ENCODE results near the gene DISP3.

The DISP3 gene

DNA sequence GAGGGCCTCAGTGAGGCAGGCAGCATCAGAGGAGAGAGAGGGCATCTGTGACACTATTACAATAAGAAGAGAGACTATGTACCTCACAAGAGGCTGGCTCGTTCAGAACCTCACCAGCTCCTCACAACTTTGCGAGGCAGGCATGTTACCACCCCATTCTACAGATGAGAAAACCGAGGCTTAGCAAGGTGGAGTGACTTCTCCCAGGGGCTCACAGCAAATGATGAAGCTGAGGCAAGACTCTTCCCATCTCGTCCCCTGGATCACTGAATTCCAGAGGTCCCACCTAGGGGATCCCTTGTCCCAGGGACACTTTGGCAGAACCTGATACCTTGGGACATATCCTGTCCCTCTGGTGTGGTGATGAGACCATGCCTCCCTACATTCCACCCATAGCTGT, 64.4 kb downstream of the DISP3 start:
- no peak for DNase-seq (ENCODE audit: low read depth, low spot score)

DNA sequence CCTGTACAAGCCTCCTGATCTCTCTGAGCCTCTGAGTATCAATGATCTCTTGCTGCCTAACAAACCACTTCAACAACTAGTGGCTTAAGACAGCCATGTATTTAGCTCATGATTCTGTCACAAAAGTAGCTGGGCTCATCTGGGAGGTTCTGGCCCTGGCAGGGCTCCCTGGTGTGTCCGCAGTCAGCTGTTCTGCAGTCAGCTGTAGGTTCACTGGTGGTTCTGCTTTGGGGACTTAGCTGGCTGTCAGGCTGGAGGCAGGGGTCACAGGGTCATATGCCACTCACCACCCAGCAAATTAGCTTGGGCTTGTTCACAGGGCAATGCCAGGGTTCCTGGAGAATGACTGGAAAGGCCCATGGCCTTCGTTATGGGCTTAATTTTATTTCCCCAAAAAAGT, 64.8 kb downstream of the DISP3 start:
- no peak for DNase-seq (ENCODE audit: low read depth, low spot score)

DNA sequence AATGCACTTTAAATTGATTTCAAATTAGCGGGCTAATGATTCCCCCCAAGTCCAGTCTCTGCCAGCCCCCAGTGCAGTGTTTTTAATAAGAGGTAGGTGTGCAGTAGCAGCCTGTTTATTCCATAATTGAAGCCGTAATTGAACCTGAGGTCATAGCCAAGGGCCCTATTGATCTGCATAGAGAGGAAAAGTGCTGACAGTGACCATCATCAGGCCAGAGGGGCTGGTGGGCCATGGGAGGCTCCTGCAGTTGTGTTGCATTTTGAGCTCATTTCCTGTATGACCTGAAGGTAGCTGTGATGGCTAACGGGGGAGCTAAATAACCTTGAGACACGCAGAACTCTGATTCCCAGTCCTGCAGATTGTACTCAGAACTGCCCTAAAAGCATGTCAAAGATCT, 67.5 kb downstream of the DISP3 start:
- no peak for DNase-seq (ENCODE audit: low read depth, low spot score)

DNA sequence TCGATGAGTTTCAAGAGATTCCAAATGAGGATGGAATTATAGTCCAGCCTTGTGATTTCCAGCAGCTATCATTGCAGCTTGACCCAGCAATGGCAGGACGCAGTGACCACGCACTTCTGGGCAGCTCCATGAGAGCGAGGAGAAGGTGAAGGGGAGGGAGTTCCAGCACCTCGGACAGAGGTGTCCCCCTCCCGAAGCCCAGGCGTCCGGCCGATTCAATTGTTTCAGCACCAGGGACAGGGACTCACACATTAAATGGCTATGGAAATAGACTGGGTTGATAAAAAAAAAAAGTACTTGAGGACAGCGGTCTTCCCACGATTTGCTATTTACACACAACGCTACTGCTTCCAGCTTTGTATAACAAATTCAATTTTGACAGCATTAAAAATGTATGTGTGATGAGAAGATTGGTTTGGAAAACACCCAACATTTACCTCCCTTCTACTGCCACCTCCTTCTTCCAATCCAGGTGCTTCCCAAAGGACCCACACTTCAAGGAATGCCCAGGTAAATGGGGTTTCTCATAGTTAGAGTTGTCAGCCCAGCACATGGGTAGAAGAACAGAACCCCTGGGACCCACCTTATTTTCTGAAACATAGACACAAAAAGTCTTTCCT, 71.8 kb downstream of the DISP3 start:
- DNase-seq (ENCODE audit: low read depth, low spot score): peak; percentile 89

DNA sequence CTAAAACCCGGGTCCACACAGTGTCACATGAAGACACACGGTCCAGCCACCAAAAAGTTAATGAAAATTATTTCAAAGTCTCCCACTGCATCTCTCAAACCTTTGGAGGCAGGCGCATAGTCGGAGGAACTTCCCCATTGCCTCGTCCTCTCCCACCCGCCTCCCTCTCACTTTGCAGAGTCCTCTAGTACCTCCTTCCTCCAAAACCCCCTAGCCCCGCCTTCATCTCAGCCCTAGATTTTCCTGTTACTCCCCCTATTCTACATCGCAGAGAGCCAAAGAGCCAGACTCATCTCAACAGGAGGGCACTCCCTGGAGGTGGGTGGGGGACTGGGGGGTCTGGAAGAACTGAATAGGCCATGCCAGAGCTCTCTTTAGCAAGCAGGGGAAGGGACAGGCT, 79.3 kb downstream of the DISP3 start:
- DNase-seq (ENCODE audit: low read depth, low spot score): no peak

DNA sequence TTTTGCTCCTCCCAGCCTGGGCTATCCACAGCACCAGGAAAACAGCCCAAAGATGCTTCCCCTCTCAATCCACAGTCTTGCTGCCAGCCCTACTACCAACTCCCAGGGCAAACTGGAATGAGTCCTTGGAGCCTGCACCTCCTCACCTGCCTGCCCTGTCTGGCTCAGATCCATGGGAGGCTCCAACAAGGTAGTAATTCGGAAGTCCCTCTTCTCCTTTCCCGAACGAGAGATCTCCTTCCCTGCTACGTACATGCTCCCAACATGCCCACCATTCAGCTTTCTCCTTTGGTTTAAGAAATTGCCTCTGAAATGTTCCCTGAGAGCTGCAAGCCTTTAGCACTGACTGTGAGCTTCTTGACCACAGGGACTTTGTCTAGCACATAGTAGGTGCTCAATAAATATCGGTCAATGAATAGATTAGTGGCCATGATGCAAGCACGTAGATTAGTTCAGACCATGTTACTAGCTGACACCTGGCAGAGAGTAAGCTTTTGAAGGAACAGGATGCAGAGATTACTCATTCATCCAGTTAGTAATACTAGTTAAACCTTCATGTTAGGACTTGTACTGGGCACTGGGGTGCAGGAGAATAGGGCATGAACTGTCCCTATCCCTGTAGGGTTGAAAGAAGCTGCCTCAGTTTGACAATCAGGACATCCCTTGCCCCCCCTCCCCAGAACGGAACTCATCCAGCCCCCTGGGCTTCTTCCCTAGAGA, 80.1 kb downstream of the DISP3 start:
- DNase-seq (ENCODE audit: low read depth, low spot score): no peak

DNA sequence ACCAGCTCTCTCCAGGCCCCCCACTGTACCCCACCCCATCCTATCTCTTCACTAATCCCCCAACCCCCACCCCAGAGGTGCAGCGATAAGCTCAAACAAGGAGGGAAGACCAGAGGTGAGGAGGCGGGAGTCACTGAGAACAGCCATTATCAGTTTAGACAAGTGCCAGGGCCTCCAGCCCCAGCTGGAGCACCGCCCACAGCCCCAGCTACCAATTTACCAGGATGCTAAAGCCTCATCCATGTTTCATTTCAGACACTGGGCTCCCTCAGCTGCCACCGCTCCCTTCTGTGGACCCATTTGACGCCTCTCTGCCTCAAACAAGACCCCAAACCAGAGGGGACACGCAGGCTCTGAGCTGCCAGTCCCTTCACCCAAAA, 80.6 kb downstream of the DISP3 start:
- no peak for DNase-seq (ENCODE audit: low read depth, low spot score)

DNA sequence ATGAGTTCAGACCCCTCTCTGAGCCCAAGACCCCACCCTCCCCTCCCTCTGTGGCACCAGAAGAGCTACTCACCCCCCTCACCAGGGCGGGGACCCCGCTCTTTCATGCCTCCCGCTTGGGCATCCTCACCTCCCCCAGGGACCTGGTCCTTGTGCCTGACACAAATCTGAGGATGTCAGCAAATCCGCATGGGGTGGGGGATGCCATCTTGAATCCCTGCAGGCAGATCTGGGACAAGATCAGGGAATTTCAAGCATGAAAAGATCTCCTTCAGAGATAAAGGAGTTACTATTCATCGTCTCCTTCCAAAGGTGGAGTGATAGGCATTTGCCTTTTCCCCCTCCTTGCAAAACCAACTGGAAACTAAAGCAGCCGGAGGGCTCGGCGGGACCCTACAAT, 81.1 kb downstream of the DISP3 start:
- DNase-seq (ENCODE audit: low read depth, low spot score): peak; percentile 47

DNA sequence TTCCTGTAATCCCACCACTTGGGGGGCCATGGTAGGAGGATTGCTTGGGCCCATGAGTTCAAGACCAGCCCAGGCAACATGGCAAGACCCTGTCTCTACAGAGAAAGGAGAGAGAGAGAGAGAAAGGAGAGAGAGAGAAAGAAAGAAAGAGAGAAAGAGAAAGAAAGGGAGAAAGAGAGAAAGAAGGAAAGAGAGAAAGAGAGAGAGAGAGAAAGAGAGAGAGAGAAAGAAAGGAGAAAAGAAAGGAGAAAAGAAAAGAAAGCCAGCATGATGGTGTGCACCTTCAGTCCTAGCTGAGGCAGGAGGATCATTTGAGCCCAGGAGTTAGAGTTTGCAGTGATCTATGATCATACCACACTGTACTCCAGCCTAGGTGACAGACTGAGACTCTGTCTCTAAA, 82.8 kb downstream of the DISP3 start:
- DNase-seq (ENCODE audit: low read depth, low spot score): no peak

DNA sequence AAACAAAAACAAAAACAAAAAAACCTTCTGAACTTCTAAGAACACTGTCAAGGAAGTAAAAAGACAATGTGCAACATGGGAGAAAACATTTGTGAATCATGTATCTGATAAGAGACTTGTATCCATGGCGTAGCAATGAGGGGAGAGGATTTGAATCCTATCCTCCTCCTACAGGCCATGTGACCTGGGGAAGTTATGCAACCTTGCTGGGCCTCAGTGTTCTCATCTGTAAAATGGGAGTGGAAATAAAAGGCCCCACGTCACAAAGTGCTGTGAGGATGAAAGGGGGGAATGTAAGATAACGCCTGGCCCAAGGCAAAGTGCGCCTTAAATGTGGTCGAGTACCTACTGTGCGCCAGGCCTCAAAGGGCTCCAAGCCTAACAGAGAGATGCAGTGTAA, 83.7 kb downstream of the DISP3 start:
- no peak for DNase-seq (ENCODE audit: low read depth, low spot score)

DNA sequence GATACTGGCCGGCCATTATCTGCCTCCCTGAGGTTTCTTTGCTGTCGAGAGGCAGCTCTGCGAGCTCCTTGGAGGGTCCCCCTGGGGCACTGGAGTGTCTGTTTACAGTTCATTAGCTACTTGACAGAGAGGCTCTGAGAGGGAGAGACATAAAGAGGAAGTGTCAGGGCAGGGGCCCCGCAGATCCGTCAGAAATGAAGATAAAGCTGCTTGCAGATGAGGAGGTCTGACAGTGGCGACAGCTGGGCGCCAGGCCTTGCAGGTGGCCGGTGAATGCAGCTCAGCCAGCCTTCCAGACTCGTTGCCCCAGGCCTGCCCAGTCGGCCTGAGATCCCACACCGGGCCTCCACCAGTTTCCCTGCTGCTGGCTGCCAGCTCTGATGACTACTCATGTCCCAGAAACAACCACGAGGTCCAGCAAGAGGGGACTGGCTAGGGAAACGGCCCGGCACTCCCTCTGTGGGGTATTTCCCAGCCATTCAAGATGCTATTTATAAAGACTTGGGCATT, 84.7 kb downstream of the DISP3 start:
- peak; percentile 98 for DNase-seq (ENCODE audit: low read depth, low spot score)

DNA sequence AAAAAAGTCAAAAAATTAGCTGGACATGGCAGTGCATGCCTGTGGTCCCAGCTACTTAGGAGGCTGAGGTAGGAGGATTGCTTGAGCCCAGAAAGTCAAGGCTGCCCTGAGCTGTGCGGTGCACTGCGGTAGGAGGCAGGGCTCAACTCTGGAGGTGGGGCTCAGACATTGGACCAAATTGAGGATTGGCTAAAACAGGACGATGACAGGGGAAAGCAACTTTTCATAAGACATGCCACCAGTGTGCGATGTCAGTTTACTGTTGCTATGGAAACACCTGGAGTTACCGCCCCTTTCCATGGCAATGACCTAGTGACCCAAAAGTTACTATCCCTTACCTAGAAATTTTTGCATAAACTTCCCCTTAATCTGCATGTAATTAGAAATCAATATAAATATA, 85.3 kb downstream of the DISP3 start:
- peak; percentile 51 for DNase-seq (ENCODE audit: low read depth, low spot score)

DNA sequence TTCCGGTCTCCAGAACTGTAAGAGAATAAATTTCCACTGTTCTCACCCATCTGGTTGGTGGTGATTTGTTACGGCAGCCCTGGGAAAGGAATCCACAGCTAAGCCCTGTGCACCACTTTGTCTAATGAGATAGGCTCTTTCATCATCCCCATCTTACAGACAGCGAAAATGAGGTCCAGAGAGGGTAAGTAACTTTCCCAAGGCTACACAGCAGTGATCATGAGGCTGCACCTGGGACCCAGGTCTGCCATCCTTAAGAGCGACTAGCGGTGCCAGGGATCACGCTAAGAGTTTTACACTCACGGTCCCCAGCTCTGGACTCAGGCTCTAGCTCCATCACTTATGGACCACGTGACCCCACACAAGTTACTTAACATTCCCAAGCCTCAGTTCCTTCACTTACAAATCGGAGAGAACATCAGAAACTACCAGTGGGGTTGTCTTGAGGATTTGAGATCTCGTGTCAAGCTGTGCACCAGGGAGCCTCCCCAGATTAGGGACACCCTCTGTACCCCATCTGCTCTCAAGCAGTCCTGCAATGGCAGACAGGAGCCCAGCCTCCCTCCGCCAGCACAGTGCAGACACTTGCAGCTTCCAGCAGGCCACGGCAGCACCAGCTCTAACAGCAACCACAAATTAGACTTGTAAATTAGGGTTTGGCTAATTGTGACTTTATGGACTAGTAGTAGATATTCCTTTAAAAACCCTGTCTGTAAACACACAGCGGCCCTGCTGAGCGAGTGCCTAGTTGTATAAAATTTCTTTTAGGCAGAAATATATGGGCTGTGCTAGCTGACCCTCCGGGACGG, 87.3 kb downstream of the DISP3 start:
- DNase-seq (ENCODE audit: low read depth, low spot score): no peak

DNA sequence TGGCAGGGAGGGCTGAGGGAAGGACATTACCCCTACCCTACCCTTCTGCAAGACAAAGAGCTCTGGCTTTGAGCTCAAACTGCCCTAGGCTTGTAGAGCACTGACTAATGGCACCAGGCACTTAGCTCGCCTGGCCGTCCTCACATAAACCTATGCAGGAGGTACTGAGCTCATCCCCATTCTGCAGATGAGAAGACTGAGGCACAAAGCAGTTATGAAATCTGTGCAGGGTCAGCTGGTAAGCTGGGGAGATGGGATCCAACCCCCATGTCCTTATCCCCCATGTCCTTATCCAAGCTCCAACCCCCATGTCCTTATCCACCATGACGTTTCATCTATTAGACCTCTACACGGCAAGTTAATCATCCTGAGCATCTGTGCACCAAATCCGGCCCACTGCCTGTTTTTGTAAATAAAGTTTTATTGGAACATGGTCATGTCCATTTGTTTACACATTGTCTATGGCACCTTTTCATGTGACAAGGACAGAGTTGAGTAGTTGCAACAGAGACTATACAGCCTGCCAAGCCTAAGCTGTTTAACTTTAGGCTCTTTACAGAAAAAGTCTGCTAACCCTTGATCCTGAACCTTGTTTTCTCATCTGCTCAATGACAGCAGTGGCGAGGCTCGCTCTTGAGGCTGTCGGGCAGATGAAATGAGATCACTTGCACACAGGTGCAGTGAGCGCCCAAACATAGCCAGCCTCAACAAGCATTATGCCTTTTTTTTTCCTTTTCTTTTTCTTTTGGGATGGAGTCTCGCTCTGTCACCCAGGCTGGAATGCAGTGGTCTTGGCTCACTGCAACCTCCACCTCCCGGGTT, 88.5 kb downstream of the DISP3 start:
- peak; percentile 65 for DNase-seq (ENCODE audit: low read depth, low spot score)

DNA sequence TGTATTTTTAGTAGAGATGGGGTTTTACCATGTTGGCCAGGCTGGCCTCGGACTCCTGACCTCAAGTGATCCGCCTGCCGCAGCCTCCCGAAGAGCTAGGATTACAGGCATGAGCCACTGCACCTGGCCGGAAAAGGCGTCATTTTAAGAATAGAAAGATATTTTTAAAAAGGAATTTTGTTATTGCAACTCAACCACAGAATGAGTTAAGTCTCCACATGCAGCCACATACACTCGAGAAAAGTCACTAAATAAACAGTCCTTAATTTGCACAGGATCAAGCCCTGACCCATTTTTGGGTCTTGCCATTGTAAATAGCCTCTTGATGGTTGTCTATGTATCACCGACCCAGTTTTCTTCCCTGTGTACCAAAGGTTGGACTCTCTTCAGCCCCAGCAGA, 89.7 kb downstream of the DISP3 start:
- DNase-seq (ENCODE audit: low read depth, low spot score): no peak

DNA sequence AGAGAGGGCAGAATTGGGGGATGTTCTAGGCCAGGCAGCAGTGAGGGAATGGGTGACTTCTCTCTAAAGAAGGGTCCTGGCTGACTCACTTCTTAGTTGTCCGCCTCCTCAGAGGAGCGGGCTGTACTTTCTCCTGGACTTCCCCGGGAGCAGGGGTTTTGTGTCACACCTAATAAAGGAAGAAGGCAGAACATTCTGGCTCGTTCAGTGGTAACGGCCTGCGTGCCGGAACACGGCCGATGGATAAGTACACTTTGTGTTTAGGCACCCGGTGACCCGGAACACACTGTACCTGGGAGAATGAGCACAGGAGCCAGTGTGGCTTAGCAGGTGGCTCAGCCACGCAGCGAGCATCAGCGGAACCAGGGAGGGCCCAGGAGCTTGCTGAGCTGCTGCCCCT, 90.6 kb downstream of the DISP3 start:
- no peak for DNase-seq (ENCODE audit: low read depth, low spot score)

DNA sequence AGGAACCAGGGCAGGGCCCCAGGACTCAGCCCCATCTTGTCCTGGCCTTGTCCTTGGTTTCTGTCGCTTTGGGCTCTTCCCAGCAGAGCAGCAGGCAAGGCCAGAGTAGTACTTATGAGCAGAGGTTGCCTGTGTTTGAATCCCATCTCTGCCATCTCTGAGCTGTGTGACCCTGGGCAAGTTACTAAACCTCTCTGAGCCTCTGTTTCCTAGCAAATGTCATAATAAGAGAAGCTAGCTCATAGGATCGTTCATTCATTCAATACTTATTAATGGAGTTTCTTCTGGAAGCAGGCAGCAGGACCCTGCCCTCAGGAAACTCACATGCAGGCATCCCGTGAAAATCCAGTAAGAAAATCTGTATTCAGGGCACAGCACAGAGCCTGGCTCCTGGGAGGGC, 91.0 kb downstream of the DISP3 start:
- DNase-seq (ENCODE audit: low read depth, low spot score): no peak

DNA sequence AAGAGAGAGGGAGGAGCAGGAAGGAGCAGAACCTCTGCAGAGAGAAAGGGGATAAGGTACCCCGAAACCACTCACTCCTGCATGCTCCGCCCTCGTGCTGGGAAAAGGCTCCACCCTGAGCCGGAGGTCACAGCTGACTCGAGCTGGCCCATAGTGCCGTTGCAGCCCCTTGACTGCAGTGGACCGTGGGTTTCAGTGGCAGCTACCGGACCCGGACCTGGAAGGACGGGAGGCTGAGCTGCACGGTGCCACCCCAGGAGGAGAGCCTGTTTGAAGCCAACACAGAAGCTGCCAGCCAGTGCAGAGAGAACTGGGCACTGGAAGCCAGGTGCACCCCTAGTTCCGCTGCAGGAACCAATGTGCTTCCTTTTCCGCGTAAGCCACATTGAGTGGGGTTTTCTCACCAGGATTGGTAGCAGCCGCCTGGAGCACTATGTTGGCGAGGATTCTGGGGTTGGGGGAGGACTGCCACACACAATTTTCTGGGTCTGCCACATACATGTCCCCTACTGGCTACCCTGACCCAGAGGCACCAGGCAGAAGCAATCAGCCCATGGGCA, 91.9 kb downstream of the DISP3 start:
- DNase-seq (ENCODE audit: low read depth, low spot score): no peak

DNA sequence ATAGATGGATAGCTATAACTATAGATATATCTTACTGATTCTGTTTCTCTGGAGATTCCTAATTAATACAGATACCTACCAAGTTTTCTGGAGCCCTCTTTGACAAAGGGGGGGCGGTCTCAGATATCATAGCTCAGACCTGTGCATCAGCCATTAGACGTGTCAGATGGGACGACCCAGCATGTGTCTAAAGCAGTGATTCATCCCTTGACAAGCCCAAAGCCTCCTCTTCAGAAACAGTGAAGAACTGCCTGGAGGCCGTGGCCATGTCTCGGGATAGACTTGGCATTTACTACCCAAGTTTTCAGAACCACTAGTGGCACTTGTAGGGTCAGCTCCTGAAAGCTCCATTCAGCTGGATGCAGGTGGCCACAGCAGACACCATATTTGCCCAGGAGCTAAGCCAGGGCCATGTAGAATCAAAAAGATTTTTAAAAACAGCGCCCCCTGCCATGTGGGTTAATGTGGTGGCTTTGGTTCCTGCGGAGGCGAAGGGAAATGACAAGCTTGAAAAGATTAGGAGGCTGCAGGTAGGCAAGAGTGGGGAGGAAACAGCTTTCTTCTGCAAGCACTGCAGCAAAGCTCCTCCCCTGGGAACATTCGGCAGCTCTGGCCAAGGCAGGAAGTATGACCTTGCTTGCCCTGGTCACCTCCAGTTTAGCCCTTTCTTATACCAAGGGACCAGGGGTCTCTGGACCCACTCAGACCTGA, 93.1 kb downstream of the DISP3 start:
- peak; percentile 78 for DNase-seq (ENCODE audit: low read depth, low spot score)

DNA sequence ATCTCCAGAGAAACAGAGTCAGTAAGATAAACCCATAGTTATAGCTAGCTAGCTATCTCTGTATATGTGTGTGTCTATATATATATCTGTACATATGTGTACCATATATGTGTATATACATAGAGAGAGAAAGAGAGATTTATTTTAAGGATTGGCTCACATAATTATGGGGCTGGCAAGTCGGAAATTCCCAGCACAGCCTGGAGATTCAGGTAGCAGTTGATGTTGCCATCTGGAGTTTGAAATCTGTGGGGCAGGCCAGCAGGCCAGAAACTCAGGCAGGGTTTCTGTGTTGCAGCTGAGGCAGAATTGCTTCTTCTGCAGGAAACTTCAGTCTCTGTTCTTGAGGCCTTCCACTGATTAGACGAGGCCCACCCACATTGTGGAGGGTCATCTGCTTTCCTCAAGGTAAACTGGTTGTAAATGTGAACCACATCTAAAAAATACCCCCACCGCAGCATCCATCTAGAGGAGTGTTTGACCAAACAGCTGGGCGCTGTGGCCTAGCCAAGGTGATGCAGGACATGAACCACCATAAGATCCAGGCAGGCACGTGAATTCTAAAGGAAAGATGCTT, 94.2 kb downstream of the DISP3 start:
- no peak for DNase-seq (ENCODE audit: low read depth, low spot score)

DNA sequence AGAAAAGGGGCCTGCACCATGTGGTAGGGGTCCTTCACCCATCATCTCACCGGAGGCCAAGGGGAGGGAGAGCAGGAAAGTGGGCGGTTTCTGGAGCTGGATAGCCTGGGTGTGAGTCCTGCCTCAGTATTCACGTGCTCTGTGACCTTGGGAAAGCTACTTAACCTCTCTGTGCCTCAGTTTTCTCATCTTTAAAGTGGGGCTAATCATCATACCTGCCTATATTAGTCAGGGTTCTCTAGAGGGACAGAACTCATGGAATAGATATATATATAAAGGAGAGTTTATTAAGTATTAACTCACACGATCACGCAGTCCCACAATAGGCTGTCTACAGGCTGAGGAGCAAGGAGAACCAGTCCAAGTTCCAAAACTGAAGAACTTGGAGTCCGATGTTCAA, 96.6 kb downstream of the DISP3 start:
- no peak for DNase-seq (ENCODE audit: low read depth, low spot score)

All from ELF-1 (cell line).